Measurements from ENCODE around the gene CEP57L1.

The CEP57L1 gene

GRCh38 chr6:109059571-109060021, 35.7 kb upstream of the CEP57L1 start:
- DNase-seq (ENCODE audit: low read depth), result peak; percentile 62
- no peak overlapping the region for H3K4me3 ChIP-seq (ENCODE audit: control insufficient read depth, low read depth, low read length)
- TF ChIP-seq, protein P1, sequence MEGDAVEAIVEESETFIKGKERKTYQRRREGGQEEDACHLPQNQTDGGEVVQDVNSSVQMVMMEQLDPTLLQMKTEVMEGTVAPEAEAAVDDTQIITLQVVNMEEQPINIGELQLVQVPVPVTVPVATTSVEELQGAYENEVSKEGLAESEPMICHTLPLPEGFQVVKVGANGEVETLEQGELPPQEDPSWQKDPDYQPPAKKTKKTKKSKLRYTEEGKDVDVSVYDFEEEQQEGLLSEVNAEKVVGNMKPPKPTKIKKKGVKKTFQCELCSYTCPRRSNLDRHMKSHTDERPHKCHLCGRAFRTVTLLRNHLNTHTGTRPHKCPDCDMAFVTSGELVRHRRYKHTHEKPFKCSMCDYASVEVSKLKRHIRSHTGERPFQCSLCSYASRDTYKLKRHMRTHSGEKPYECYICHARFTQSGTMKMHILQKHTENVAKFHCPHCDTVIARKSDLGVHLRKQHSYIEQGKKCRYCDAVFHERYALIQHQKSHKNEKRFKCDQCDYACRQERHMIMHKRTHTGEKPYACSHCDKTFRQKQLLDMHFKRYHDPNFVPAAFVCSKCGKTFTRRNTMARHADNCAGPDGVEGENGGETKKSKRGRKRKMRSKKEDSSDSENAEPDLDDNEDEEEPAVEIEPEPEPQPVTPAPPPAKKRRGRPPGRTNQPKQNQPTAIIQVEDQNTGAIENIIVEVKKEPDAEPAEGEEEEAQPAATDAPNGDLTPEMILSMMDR (conservative IDR thresholded peaks at IDR 0.05; ENCODE audit: control insufficient read depth, insufficient read depth, low read depth, low read length), result peak; percentile 30

GRCh38 chr6:109060571-109060970, 34.7 kb upstream of the CEP57L1 start:
- TF ChIP-seq, protein P1 (conservative IDR thresholded peaks at IDR 0.05; ENCODE audit: control insufficient read depth, insufficient read depth, low read depth, low read length), result no peak
- H3K4me3 ChIP-seq (ENCODE audit: control insufficient read depth, low read depth, low read length), result no peak overlapping the region
- no peak for DNase-seq (ENCODE audit: low read depth)

DNA sequence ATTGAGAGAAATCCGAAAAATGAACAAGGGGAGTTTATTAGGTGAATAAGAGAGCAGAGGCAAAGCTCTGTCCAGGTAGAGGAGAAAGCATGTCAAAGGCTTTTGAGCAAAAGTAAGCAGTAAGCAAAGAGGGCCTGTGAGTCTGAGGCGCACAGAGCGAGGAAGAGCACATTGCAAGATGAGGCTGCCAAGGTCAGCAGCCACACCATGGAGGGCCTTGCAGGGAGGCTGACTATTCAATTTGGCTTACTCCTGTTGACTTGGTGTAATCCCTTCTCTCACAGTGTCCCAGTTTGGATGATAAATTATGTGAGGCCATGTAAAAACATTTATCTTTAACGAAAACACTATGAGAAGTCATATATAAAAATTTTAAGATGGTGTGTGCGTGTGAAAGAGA, 33.1 kb upstream of the CEP57L1 start:
- TF ChIP-seq, protein P1 (conservative IDR thresholded peaks at IDR 0.05; ENCODE audit: control insufficient read depth, insufficient read depth, low read depth, low read length), result no peak
- DNase-seq (ENCODE audit: low read depth), result no peak
- H3K4me3 ChIP-seq (ENCODE audit: control insufficient read depth, low read depth, low read length), result no peak overlapping the region

GRCh38 chr6:109062767-109063352, 32.4 kb upstream of the CEP57L1 start:
- no peak overlapping the region for H3K4me3 ChIP-seq (ENCODE audit: control insufficient read depth, low read depth, low read length)
- DNase-seq (ENCODE audit: low read depth), result no peak

DNA sequence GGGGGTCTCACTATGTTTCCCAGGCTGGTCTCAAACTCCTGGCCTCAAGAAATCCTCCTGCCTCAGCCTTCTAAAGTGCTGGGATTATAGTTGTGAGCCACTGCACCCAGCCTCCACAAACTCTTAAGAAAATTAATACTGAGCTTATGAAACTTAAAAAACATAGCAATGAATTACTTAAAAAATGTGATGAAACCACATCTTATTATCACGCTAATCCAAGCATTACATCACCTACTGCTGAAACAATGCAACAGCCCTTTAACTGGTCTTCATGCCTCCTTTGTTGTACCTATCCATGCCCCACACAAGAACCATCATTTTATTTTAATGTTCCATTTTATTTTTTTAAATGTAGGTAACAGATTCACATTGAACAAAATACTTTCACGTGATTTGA, 25.6 kb upstream of the CEP57L1 start:
- no peak for DNase-seq (ENCODE audit: low read depth)
- TF ChIP-seq, protein P1 (conservative IDR thresholded peaks at IDR 0.05; ENCODE audit: control insufficient read depth, insufficient read depth, low read depth, low read length), result no peak
- no peak overlapping the region for H3K4me3 ChIP-seq (ENCODE audit: control insufficient read depth, low read depth, low read length)

More at GRCh38 chr6:109062767-109063352, 32.4 kb upstream of the CEP57L1 start:
- TF ChIP-seq, protein P1 (conservative IDR thresholded peaks at IDR 0.05; ENCODE audit: control insufficient read depth, insufficient read depth, low read depth, low read length), result no peak

DNA sequence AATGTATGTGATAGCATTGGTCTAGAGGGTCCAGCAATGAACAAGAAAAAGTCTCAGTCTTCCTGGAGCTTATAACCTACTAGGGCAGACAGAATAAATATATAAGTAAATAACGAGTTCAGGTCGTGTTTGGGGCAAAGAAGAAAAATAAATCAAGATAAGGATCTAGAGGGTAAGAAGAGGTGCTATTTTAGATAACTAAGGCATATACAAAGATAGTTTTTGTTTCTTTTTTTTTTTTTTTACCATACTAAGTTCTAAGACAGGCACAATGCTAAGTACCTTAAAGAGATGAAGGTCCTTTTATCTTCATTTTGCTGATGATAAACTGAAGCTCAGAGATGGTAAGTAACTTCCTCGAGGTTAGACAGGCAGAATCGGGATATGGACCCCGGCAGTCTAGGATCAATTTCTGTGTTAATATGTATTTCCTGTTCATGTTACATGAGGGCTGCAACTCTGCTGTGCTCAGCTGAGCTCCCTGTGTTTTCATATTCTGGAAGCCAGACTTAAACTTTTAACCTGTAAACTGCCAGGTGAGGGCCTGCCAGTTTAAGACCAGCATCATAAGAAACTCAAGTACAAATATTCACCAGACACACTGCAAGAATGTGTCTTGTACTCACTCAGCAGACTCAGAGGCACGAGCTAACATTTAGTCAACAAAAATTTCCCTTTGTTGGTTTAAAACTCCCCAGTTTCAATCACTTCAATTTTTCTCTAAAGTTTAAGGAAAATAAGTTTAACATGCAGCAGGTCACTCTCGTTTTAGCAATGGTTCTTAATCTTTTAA, 24.0 kb upstream of the CEP57L1 start:
- TF ChIP-seq, protein P1 (conservative IDR thresholded peaks at IDR 0.05; ENCODE audit: control insufficient read depth, insufficient read depth, low read depth, low read length), result no peak
- H3K4me3 ChIP-seq (ENCODE audit: control insufficient read depth, low read depth, low read length), result no peak overlapping the region
- DNase-seq (ENCODE audit: low read depth), result no peak
